LNCAP (cell line): Measurements from ENCODE around the gene SLIT3.
A peak's percentile ranks its signal among the peaks of the same experiment; 100 is the strongest.

Source experiments
- CTCF ChIP-seq: fragments of 450-650 bp; IDR thresholded peaks from 2 replicates; pipeline ENCODE4 v1.5.1; 2017; ENCODE audit warnings: mild to moderate bottlenecking

The SLIT3 gene

GRCh38 chr5:168712280-168712924 lies 588.5 kb downstream of the SLIT3 start:
- TF ChIP-seq CTCF = no peak

- no peak for TF ChIP-seq CTCF
These were observed 590.2 kb downstream of the SLIT3 start for GRCh38 chr5:168710706-168711105.

GRCh38 chr5:168707716-168708695 lies 592.9 kb downstream of the SLIT3 start:
- TF ChIP-seq CTCF = no peak

DNA sequence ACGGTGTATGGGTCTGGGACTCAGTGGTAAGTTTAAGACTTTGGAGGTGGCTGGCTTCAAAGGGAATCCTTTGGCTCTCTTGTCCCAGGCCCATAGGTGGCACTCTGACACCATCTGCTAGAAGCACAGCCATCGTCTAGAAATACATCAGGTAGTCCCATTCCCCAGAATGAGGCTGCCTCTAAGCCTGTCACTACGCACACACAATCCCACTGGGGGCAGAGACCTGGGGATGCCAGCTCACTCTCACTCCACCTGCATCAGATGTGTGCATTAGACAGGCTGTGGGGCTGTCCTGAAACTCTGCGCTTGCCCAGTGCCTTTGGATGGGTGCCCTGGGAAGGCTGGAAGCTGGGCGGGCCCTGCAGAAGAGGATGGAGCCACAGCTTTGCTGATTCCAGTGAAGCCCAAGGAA lies 594.3 kb downstream of the SLIT3 start:
- TF ChIP-seq CTCF = peak; percentile 75

- no peak for TF ChIP-seq CTCF
These were observed 595.6 kb downstream of the SLIT3 start for GRCh38 chr5:168705321-168705720.

DNA sequence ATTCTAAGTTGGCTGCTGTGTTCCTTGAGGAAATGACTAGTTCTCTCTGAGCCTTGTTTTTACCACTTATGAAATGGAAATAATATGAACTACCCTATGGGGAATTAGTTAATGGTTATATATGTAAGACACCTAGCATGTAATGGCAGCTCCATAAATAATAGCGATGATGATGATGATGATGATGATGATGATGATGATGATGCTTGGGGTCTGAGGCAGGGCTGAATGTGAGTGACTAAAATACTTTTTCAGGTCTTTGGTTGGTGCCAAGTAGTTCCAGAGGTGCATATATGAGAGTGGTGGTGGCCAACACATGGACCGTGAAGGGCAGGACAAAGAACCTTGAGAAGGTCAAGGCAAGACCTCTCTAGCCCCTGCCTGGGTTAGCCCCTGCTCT lies 598.4 kb downstream of the SLIT3 start:
- TF ChIP-seq CTCF = no peak

GRCh38 chr5:168701641-168702040 lies 599.3 kb downstream of the SLIT3 start:
- TF ChIP-seq CTCF = no peak
